HepG2 (cell line): Measurements from ENCODE around the gene OGFR. TPM values are rescaled to one million over a fixed set of nuclear protein-coding genes. Genes with fewer than 3 reads are reported as not detected.

Experiments
- ATAC-seq: fragments of 200-7000 bp; cut with Tn5 transposase; 3 replicates; pipeline ENCODE4 v1.9.1; 2020; ENCODE audit warnings: mild to moderate bottlenecking, moderate library complexity
- BruUV-seq: library from RNA; stranded (reverse); fragments of 400-500 nt; replicated peaks from 2 replicates; lab custom pipeline; 2021; lab: Mats Ljungman, UMichigan
- CTCF ChIA-PET: fragments of 300-600 bp; formaldehyde crosslinking; extraction: SDS; loops from one replicate; lab custom pipeline; 2021; ENCODE audit warnings: low total read pairs, inconsistent platforms, low intra/inter-chr PET ratio; lab: Yijun Ruan, JAX
- POLR2A ChIA-PET: fragments of 350-600 bp; sonication (Branson Sonifier 250); formaldehyde crosslinking; loops from one replicate; lab custom pipeline; 2020; ENCODE audit warnings: antibody characterized with exemption, inconsistent platforms; lab: Yijun Ruan, JAX
- DNase-seq: peaks from one replicate; pipeline ENCODE4 v3.0.0-alpha.2; 2015; ENCODE audit warnings: low spot score
- FAIRE-seq: peaks from 3 replicates; lab custom pipeline; 2011; peaks lifted over from hg19 to GRCh38; lab: Jason Lieb, UNC
- H2AFZ ChIP-seq: one replicate; pipeline ENCODE4 v1.6.1; 2011; ENCODE audit warnings: low read length, inconsistent platforms
- H3K27ac ChIP-seq: fragments of 300-600 bp; 3 replicates; pipeline ENCODE4 v1.8.0; 2011; ENCODE audit warnings: mixed run types, mild to moderate bottlenecking, mixed read lengths, low read length, inconsistent platforms; ENCODE audit not compliant: insufficient read depth; ENCODE audit errors: extremely low read length
- H3K27me3 ChIP-seq, 2 experiments: fragments of 200-600 bp in 1 of 2; 2 replicates in 1 of 2; 3 replicates in 1 of 2; pipeline versions ENCODE4 v1.6.0 to v1.8.0; 2011; ENCODE audit warnings: low read length in 2 of 2, mild to moderate bottlenecking in 2 of 2, moderate library complexity in 2 of 2, inconsistent platforms in 1 of 2; ENCODE audit not compliant: insufficient read depth in 2 of 2, control insufficient read depth in 1 of 2
- H3K36me3 ChIP-seq, 2 experiments: fragments of 200-600 bp in 1 of 2; replicated peaks in 1 of 2; 2 replicates in 1 of 2; 3 replicates in 1 of 2; pipeline versions ENCODE4 v1.5.1 to v1.8.0; 2011; ENCODE audit warnings: low read length in 2 of 2, inconsistent platforms in 1 of 2; ENCODE audit not compliant: insufficient read depth in 2 of 2, control insufficient read depth in 1 of 2
- H3K4me1 ChIP-seq: 2 replicates; pipeline ENCODE4 v1.5.1; 2012; ENCODE audit warnings: low read length, inconsistent platforms; ENCODE audit not compliant: insufficient read depth
- H3K4me2 ChIP-seq: 2 replicates; pipeline ENCODE4 v1.6.0; 2011; ENCODE audit warnings: low read depth, low read length, inconsistent platforms
- H3K4me3 ChIP-seq, 3 experiments: fragments of 200-600 bp in 1 of 3; sonication (generic), shearing (Covaris generic) in 1 of 3; replicated peaks in 1 of 3; 2 replicates each; pipeline ENCODE4 v1.5.1; 2011 to 2016; ENCODE audit warnings: low read length in 3 of 3, inconsistent platforms in 2 of 3, low read depth in 2 of 3, mild to moderate bottlenecking in 2 of 3, control low read depth in 1 of 3, mixed read lengths in 1 of 3; ENCODE audit not compliant: insufficient read depth in 1 of 3
- H3K79me2 ChIP-seq: one replicate; pipeline ENCODE4 v1.6.1; 2011; ENCODE audit warnings: low read length, inconsistent platforms; ENCODE audit not compliant: insufficient read depth
- H3K9ac ChIP-seq: 2 replicates; pipeline ENCODE4 v1.6.0; 2011; ENCODE audit warnings: mild to moderate bottlenecking, low read depth, low read length, inconsistent platforms; ENCODE audit not compliant: insufficient read depth
- H3K9me3 ChIP-seq: 2 replicates; pipeline ENCODE4 v1.5.1; 2012; ENCODE audit warnings: mild to moderate bottlenecking, low read length
- H4K20me1 ChIP-seq: 2 replicates; pipeline ENCODE4 v1.6.0; 2011; ENCODE audit warnings: inconsistent platforms, mild to moderate bottlenecking, low read length, moderate library complexity; ENCODE audit not compliant: insufficient read depth
- AHR ChIP-seq: IDR thresholded peaks from 2 replicates; pipeline ENCODE4 v1.6.1; 2018; ENCODE audit warnings: missing genetic modification reagents, missing compliant biosample characterization
- ATAD3A ChIP-seq: sonication (generic); formaldehyde crosslinking; IDR thresholded peaks from 2 replicates; pipeline ENCODE4 v1.4.0; 2020; ENCODE audit warnings: missing genetic modification reagents
- BRF2 ChIP-seq: sonication (generic); formaldehyde crosslinking; IDR thresholded peaks from 2 replicates; pipeline ENCODE4 v1.8.1; 2022; ENCODE audit warnings: mild to moderate bottlenecking, missing genetic modification reagents
- CBFB ChIP-seq: sonication (generic); formaldehyde crosslinking; IDR thresholded peaks from 2 replicates; pipeline ENCODE4 v1.4.0; 2020; ENCODE audit warnings: missing genetic modification reagents
- CHD4 ChIP-seq: fragments of 200-600 bp; sonication (generic); IDR thresholded peaks from 2 replicates; pipeline ENCODE4 v1.7.0; 2017; ENCODE audit warnings: mild to moderate bottlenecking, low read length, borderline replicate concordance
- CREBL2 ChIP-seq: sonication (generic); formaldehyde crosslinking; IDR thresholded peaks from 2 replicates; pipeline ENCODE4 v1.8.1; 2023; ENCODE audit warnings: missing genetic modification reagents, mild to moderate bottlenecking, borderline replicate concordance
- DZIP1 ChIP-seq: sonication (generic); formaldehyde crosslinking; IDR thresholded peaks from 2 replicates; pipeline ENCODE4 v1.5.0; 2020; ENCODE audit warnings: mild to moderate bottlenecking, missing genetic modification reagents
- HNRNPL ChIP-seq: fragments of 200-400 bp; formaldehyde crosslinking; IDR thresholded peaks from 2 replicates; pipeline ENCODE4 v1.6.1; 2017; ENCODE audit warnings: mild to moderate bottlenecking, low read depth, low read length
- NFIB ChIP-seq: sonication (generic); formaldehyde crosslinking; IDR thresholded peaks from 2 replicates; pipeline ENCODE4 v1.9.0; 2021; ENCODE audit warnings: missing genetic modification reagents, mild to moderate bottlenecking, borderline replicate concordance
- POLR2G ChIP-seq: fragments of 200-400 bp; formaldehyde crosslinking; IDR thresholded peaks from 2 replicates; pipeline ENCODE4 v1.6.1; 2018; ENCODE audit warnings: mild to moderate bottlenecking, low read depth, low read length, moderate library complexity
- SRSF1 ChIP-seq: fragments of 200-400 bp; formaldehyde crosslinking; optimal IDR thresholded peaks from 2 replicates; pipeline ENCODE3; 2017; ENCODE audit warnings: mild to moderate bottlenecking, low read depth, low read length, moderate library complexity
- TMF1 ChIP-seq: sonication (generic); formaldehyde crosslinking; IDR thresholded peaks from 2 replicates; pipeline ENCODE4 v1.8.1; 2022; ENCODE audit warnings: low read depth, missing genetic modification reagents
- ZNF253 ChIP-seq: sonication (generic); formaldehyde crosslinking; IDR thresholded peaks from 2 replicates; pipeline ENCODE4 v1.8.0; 2022; ENCODE audit warnings: mild to moderate bottlenecking, missing genetic modification reagents, borderline replicate concordance
- ZNF605 ChIP-seq: sonication (generic); formaldehyde crosslinking; IDR thresholded peaks from 2 replicates; pipeline ENCODE4 v1.8.0; 2022; ENCODE audit warnings: mild to moderate bottlenecking, missing genetic modification reagents
- ZNF713 ChIP-seq: sonication (generic); formaldehyde crosslinking; IDR thresholded peaks from 2 replicates; pipeline ENCODE4 v1.4.0; 2020; ENCODE audit warnings: mild to moderate bottlenecking, missing genetic modification reagents
- WGBS: methylation state at CpG from one replicate; pipeline ENCODE4 v1.1.6; 2017; ENCODE audit warnings: low lambda C conversion rate; 5-methylcytosine and 5-hydroxymethylcytosine counted together
- in situ Hi-C: cut with HindIII; loops from 2 replicates; pipeline ENCODE4 v1.10.0; 2017; ENCODE audit warnings: low pct_unique_long_range_greater_than_20kb; ENCODE audit not compliant: extremely low pct_ligation_motif_present
- intact Hi-C: fragments of 100-400 bp; cut with micrococcal nuclease; formaldehyde crosslinking; loops from one replicate; pipeline ENCODE4 v1.10.0; 2022; ENCODE audit not compliant: unreplicated experiment
- polyA plus RNA-seq, 8 experiments: library from polyadenylated mRNA; depleted of rRNA in 3 of 8; stranded (reverse) in 7 of 8; unstranded in 1 of 8; fragments of >200 nt; fragmentation: Illumina TruSeq in 4 of 8; extraction: Trizol in 4 of 8; gene quantifications; 2 replicates each; pipeline versions ENCODE4 v1.2.1 to v1.2.3, GENCODE V29; 2011 to 2016; ENCODE audit warnings: low read depth in 4 of 8, missing spikeins in 1 of 8, mixed read lengths in 1 of 8; ENCODE audit not compliant: insufficient read depth in 1 of 8
- total RNA-seq, 5 experiments: library from RNA; depleted of rRNA; stranded (reverse); fragments of >200 nt; fragmentation: Illumina TruSeq; extraction: Trizol; gene quantifications; 2 replicates each; pipeline ENCODE4 v1.2.3, GENCODE V29; 2016; ENCODE audit warnings: low read depth in 1 of 5
- TF ChIP-seq, protein P1 (sequence below): sonication (generic); formaldehyde crosslinking; IDR thresholded peaks from 2 replicates; pipeline ENCODE4 v1.8.1; 2023; ENCODE audit warnings: mild to moderate bottlenecking, missing genetic modification reagents

The OGFR gene
- total and polyA plus RNA-seq, 2 of the 13 experiments (the other 11 are each of a cell fraction or from before 2014, with no cell fraction given): 47.7 to 81.8 TPM

DNA sequence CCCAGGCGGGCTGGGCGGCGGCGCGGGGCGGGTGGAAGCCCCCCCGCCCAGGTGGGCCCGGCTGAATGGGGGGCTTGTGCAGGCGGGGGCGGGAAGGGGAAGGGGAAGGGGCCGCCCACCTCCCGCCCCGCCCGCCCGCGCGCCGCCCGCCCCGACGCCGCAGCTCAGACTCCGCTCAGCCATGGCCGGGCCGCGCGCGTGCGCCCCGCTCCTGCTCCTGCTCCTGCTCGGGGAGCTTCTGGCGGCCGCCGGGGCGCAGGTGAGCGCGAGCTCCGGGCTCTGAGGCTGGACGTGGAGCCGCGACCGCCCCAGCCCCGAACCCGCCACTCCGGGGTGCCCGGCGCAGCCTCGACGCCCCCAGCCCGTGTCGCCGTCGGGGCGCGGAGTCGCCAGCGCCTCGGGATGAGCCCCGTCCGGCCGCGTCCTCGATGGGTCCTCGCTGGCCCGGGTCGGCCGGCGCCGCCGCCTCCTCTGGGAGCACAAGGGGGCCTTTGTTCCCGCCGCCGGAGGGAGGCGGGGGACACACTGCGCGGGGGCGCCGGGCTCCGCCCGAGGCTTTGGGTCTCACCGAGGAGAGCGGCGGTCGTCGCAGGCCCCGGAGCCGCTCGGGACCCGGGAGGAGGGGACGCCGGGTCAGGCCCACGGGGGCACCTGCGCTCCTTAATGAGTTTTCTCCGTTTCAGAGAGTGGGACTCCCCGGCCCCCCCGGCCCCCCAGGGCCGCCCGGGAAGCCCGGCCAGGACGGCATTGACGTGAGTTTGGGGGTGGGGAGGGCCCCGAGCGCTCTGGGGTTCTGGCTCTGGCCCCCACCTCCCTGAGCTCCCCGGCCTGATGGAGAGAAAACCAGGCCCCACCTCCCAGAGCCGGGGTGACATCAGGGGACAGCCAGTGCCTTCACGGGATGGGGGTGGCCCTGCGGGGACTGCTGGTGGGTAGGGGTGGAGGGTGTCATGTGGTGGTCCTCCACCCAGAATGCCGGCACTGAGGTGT lies 12.5 kb downstream of the OGFR start, which contains the start of gene COL9A3 (continued):
- TF ChIP-seq BRF2 (CRISPR knock-in tag) (no peak), CREBL2 (no peak), ZNF253 (CRISPR knock-in tag) (no peak)

DNA sequence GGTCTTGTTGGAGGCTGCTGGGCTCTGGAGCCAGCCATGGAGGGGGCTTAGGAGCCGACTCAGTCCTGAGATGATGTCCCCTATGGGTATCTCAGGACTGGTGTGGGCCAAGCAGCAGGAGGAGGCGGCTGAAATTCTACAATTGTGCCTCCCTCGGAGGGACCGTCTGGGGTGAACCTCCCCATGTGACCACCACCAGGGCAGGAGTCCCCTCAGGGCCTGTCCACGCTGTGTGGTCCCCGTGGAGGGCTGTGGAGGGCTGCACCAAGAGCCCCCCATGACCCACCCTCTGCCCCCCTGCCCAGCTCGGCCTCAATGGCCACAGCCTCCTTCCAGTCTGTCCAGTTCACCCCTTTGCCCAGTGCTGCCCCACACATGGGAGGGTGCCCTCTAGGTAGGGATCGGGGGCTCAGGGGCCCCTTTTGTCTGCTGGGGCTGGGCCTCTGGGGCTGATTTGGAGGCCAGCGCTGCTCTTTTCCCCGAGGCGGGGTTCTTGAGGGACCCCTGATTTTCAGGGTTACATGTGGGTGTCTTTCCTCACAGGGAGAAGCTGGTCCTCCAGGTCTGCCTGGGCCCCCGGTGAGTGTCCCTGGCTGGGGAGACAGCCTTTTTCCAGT lies 13.4 kb downstream of the OGFR start:
- intact Hi-C loops: loop anchor here (1.0 kb wide), 1 partner anchor 12 kb away; no protein-coding TSS in a partner anchor
- Histone ChIP-seq H3K27me3 (no peaks in the 10 kb centered on the region), H3K4me1 (peaks cover 76% of the 10 kb centered on the region), H4K20me1 (peaks cover 4% of the 10 kb centered on the region; the same call in 1 of the 2 replicates), H3K9ac (peak overlapping the region; percentile 72), H3K27ac (peak overlapping the region; percentile 74), H3K4me2 (peak overlapping the region; percentile 81), H3K9me3 (no peaks in the 10 kb centered on the region), H3K4me3 (peak overlapping the region; percentile 51 to 77 (median 68)), H3K79me2 (peaks cover 6% of the 10 kb centered on the region), H2AFZ (no peak overlapping the region), H3K36me3 (0 out of 5 replicates have a peak, but pooled peaks cover 0 to 6% of the 10 kb centered on the region in 2 experiments)
- ChIA-PET POLR2A (interaction anchor here (0.8 to 6.8 kb wide), 9 partner anchors 10 to 449 kb away, joined by 3 to 64 read pairs (median 8); partner anchors contain the start of genes MRGBP and TCFL5), CTCF (no interaction called here)
- FAIRE-seq: no peak
- in situ Hi-C loops: no loop called here
- DNase-seq: no peak
- ATAC-seq: peak; percentile 0; the same call in 1 of the 3 replicates
- WGBS: 14% methylated on average over 9 of the region's 12 CpGs
- BruUV-seq: TSS peak; percentile 48
- TF ChIP-seq ZNF713 (CRISPR knock-in tag) (no peak), CHD4 (peak; percentile 36; the same call in 1 of the 2 replicates), ZNF605 (CRISPR knock-in tag) (no peak), CBFB (CRISPR knock-in tag) (0 out of 2 replicates have a peak, but pooled peaks have one; percentile 15), TMF1 (CRISPR knock-in tag) (no peak), AHR (CRISPR knock-in tag) (no peak), DZIP1 (CRISPR knock-in tag) (no peak), NFIB (CRISPR knock-in tag) (no peak), SRSF1 (peak; percentile 94), POLR2G (peak; percentile 72; the same call in 1 of the 2 replicates), HNRNPL (peak; percentile 89), ATAD3A (CRISPR knock-in tag) (no peak)
- TF ChIP-seq, protein P1, sequence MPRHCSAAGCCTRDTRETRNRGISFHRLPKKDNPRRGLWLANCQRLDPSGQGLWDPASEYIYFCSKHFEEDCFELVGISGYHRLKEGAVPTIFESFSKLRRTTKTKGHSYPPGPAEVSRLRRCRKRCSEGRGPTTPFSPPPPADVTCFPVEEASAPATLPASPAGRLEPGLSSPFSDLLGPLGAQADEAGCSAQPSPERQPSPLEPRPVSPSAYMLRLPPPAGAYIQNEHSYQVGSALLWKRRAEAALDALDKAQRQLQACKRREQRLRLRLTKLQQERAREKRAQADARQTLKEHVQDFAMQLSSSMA (CRISPR knock-in tag): no peak
